KMS-11 (cell line): Measurements from ENCODE around the gene KDM4B.

Experiments
- H2AFZ ChIP-seq: fragments of 200-600 bp; sonication (generic); 2 replicates; pipeline ENCODE4 v1.6.1; 2016; ENCODE audit warnings: antibody characterized with exemption, mixed run types, low read depth
- H3K27ac ChIP-seq: fragments of 200-600 bp; sonication (generic); 2 replicates; pipeline ENCODE4 v1.6.1; 2016; ENCODE audit warnings: mild to moderate bottlenecking, mixed run types
- H3K27me3 ChIP-seq: fragments of 200-600 bp; sonication (generic); 2 replicates; pipeline ENCODE4 v1.6.1; 2017; ENCODE audit warnings: mild to moderate bottlenecking, low read depth, mixed run types, moderate library complexity; ENCODE audit not compliant: insufficient read depth
- H3K36me3 ChIP-seq: fragments of 200-600 bp; sonication (generic); 2 replicates; pipeline ENCODE4 v1.6.1; 2017; ENCODE audit warnings: mild to moderate bottlenecking, mixed run types; ENCODE audit not compliant: insufficient read depth
- H3K4me1 ChIP-seq: fragments of 200-600 bp; sonication (generic); 2 replicates; pipeline ENCODE4 v1.6.1; 2016; ENCODE audit warnings: mild to moderate bottlenecking, low read depth, mixed run types; ENCODE audit not compliant: poor library complexity, severe bottlenecking
- H3K4me2 ChIP-seq: fragments of 200-600 bp; sonication (generic); 2 replicates; pipeline ENCODE4 v1.7.0; 2016; ENCODE audit warnings: mild to moderate bottlenecking, mixed run types
- H3K4me3 ChIP-seq: fragments of 200-600 bp; sonication (generic); IDR thresholded peaks from 2 replicates; pipeline ENCODE4 v1.6.1; 2017; ENCODE audit warnings: low read depth, low read length, mixed read lengths; ENCODE audit not compliant: insufficient read depth
- H3K79me2 ChIP-seq: fragments of 200-600 bp; sonication (generic); 2 replicates; pipeline ENCODE4 v1.6.1; 2016; ENCODE audit warnings: low read depth, mixed run types; ENCODE audit not compliant: insufficient read depth
- H3K9ac ChIP-seq: fragments of 200-600 bp; sonication (generic); 2 replicates; pipeline ENCODE4 v1.6.1; 2016; ENCODE audit warnings: mild to moderate bottlenecking, mixed run types
- H4K20me1 ChIP-seq: fragments of 200-600 bp; sonication (generic); 2 replicates; pipeline ENCODE4 v1.6.1; 2016; ENCODE audit warnings: mild to moderate bottlenecking, mixed run types; ENCODE audit not compliant: insufficient read depth
- TF ChIP-seq, protein P1 (sequence below): fragments of 200-600 bp; sonication (generic); conservative IDR thresholded peaks from 2 replicates; pipeline ENCODE4 v1.6.1; 2017; ENCODE audit warnings: low read depth, mild to moderate bottlenecking, antibody characterized with exemption, low read length, moderate library complexity, mixed read lengths

KDM4B gene

DNA sequence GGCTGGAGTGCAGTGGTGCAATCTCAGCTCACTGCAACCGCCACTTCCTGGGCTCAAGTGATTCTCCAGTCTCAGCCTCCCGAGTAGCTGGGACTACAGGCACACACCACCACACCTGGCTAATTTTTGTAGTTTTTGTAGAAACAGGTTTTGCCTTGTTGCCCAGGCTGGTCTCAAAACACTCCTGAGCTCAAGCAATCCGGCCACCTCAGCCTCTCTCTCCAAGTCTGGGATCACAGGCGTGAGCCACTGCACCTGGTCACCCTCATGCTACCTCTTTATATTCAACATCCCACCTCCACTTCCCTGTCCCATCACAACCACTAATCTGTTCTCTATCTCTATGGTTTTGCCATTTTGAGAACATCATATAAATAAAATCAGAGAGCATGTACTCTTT lies 216.0 kb downstream of the KDM4B start:
- TF ChIP-seq, protein P1, sequence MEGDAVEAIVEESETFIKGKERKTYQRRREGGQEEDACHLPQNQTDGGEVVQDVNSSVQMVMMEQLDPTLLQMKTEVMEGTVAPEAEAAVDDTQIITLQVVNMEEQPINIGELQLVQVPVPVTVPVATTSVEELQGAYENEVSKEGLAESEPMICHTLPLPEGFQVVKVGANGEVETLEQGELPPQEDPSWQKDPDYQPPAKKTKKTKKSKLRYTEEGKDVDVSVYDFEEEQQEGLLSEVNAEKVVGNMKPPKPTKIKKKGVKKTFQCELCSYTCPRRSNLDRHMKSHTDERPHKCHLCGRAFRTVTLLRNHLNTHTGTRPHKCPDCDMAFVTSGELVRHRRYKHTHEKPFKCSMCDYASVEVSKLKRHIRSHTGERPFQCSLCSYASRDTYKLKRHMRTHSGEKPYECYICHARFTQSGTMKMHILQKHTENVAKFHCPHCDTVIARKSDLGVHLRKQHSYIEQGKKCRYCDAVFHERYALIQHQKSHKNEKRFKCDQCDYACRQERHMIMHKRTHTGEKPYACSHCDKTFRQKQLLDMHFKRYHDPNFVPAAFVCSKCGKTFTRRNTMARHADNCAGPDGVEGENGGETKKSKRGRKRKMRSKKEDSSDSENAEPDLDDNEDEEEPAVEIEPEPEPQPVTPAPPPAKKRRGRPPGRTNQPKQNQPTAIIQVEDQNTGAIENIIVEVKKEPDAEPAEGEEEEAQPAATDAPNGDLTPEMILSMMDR = no peak
- Histone ChIP-seq H3K27me3 (peaks cover 39% of the 10 kb centered on the region; the same call in 1 of the 2 replicates), H3K36me3 (no peaks in the 10 kb centered on the region), H2AFZ (no peak overlapping the region), H3K27ac (no peak overlapping the region), H3K4me3 (no peak overlapping the region), H3K4me1 (no peaks in the 10 kb centered on the region), H3K79me2 (no peaks in the 10 kb centered on the region), H3K4me2 (no peak overlapping the region), H3K9ac (no peak overlapping the region), H4K20me1 (no peaks in the 10 kb centered on the region)

- Histone ChIP-seq H3K36me3 (no peaks in the 10 kb centered on the region), H3K4me2 (no peak overlapping the region), H3K4me3 (no peak overlapping the region), H3K27ac (no peak overlapping the region), H3K79me2 (no peaks in the 10 kb centered on the region), H4K20me1 (no peaks in the 10 kb centered on the region), H3K27me3 (peaks cover 40% of the 10 kb centered on the region; the same call in 1 of the 2 replicates), H3K9ac (no peak overlapping the region), H3K4me1 (no peaks in the 10 kb centered on the region), H2AFZ (no peak overlapping the region)
- TF ChIP-seq, protein P1 = no peak
Measured at GRCh38 chr19:5186293-5187050, 217.6 kb downstream of the KDM4B start.

- no peak overlapping the region for H3K27ac ChIP-seq
- no peak overlapping the region for H3K9ac ChIP-seq
Measured at GRCh38 chr19:5188548-5189317, 219.8 kb downstream of the KDM4B start.

DNA sequence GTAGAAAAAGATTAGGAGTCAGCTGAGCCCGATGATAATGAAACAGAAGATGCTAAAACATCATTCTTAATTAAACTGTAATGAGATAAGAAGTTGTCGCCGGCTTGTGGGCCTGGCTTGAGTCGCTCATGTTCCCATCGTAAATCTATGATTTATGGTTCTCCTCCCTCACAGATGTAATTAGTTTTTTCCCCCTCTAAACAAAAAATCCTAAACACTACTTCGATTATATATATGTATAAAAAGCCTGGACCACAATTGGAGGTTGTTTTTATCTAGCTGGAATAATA lies 220.3 kb downstream of the KDM4B start:
- H3K36me3 ChIP-seq = no peaks in the 10 kb centered on the region
- no peaks in the 10 kb centered on the region for H3K79me2 ChIP-seq
- H3K27me3 ChIP-seq = peaks cover 25% of the 10 kb centered on the region; the same call in 1 of the 2 replicates
- H3K4me1 ChIP-seq = no peaks in the 10 kb centered on the region
- no peak overlapping the region for H2AFZ ChIP-seq
- H3K4me2 ChIP-seq = no peak overlapping the region
- H4K20me1 ChIP-seq = no peaks in the 10 kb centered on the region
- no peak overlapping the region for H3K27ac ChIP-seq
- no peak overlapping the region for H3K9ac ChIP-seq
- TF ChIP-seq, protein P1 = no peak
- H3K4me3 ChIP-seq = no peak overlapping the region

More at GRCh38 chr19:5188548-5189317, 219.8 kb downstream of the KDM4B start:
- TF ChIP-seq, protein P1 = no peak
- H3K79me2 ChIP-seq = no peaks in the 10 kb centered on the region
- no peak overlapping the region for H3K4me2 ChIP-seq
- peaks cover 30% of the 10 kb centered on the region; the same call in 1 of the 2 replicates for H3K27me3 ChIP-seq
- no peaks in the 10 kb centered on the region for H3K36me3 ChIP-seq
- no peak overlapping the region for H2AFZ ChIP-seq
- no peaks in the 10 kb centered on the region for H4K20me1 ChIP-seq
- no peak overlapping the region for H3K4me3 ChIP-seq
- H3K4me1 ChIP-seq = no peaks in the 10 kb centered on the region
